ENCODE data around the gene ZNF580.

The ZNF580 gene

DNA sequence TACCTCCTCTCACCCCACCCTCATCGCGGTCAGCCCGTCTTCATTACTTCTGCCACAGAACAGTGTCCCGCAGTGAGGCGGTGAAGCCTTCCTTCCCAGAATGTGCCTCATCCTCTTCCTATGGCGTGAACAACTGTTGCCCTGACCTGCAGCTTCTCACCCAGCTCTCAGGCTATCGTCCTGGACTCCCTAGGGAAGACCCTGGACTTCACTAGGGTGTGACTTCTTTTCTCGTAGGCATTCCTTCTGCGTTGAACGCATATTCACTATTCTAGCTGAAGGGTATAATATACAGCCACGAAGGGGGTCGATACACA lies 34.4 kb upstream of the ZNF580 start:
- Histone ChIP-seq H3K27ac (ENCODE audit: insufficient read depth, low read depth, low read length, poor library complexity, severe bottlenecking) (no peak overlapping the region), H3K4me1 (ENCODE audit: control insufficient read depth, insufficient read depth, low read length) (peaks cover 6% of the 10 kb centered on the region)

DNA sequence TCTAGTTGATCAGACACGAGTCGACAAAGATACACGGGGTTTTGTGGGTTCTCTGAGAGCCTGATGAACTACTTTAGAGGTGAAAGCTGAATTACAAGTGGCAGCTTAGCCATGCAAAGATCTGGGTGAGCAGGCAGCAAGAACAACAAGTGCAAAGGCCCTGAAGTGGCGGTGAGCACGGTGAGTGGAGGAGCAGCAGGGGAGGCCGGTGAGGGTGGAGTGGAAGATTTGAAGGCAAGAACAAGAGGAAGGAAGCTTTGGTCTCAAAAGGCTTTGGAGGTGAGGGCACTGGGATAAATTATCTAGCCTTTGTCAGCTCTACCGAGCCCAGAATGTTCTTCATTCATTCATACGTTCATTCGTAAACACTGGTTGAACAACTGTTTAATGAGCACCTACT lies 34.0 kb upstream of the ZNF580 start:
- Histone ChIP-seq H3K27ac (ENCODE audit: insufficient read depth, low read depth, low read length, poor library complexity, severe bottlenecking) (no peak overlapping the region), H3K27me3 (ENCODE audit: control insufficient read depth, insufficient read depth, low read length, poor library complexity, severe bottlenecking) (no peaks in the 10 kb centered on the region), H3K4me3 (ENCODE audit: insufficient read depth, low read depth, low read length) (peak overlapping the region; percentile 87), H3K36me3 (ENCODE audit: control insufficient read depth, insufficient read depth, low read length) (peaks cover 6% of the 10 kb centered on the region), H3K4me1 (ENCODE audit: control insufficient read depth, insufficient read depth, low read length) (peaks cover 6% of the 10 kb centered on the region), H3K9me3 (ENCODE audit: control insufficient read depth, low read length) (no peaks in the 10 kb centered on the region)
- 90 to 93% methylated on average over 9 of the region's 9 CpGs for WGBS, 2 experiments

More for the DNA sequence above, 34.4 kb upstream of the ZNF580 start:
- Histone ChIP-seq H3K36me3 (ENCODE audit: control insufficient read depth, insufficient read depth, low read length) (peaks cover 6% of the 10 kb centered on the region), H3K9me3 (ENCODE audit: control insufficient read depth, low read length) (no peaks in the 10 kb centered on the region), H3K4me3 (ENCODE audit: insufficient read depth, low read depth, low read length) (peak overlapping the region; percentile 87), H3K27me3 (ENCODE audit: control insufficient read depth, insufficient read depth, low read length, poor library complexity, severe bottlenecking) (no peaks in the 10 kb centered on the region)
- 35 to 41% methylated on average over 12 of the region's 12 CpGs for WGBS, 2 experiments

DNA sequence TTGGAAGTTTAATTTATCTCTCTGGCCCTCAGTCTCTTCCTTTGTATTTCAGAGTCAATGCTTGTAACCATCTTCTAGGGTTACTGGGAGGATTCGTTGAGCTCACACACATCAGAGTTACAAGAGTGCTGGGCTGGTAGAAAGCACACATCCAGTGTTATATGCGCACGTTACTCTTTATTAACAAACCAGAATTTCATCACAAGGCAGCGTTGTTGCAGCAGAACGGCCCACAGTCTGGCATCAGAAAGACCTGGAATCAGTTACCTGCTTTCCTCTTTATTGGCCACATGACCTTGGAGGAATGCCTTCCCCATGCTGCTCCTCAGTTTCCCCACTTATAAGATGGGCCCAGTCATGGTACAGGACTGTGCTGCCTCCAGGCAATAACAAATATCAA lies 31.5 kb upstream of the ZNF580 start:
- WGBS, 2 experiments, result 95% methylated on average over 5 of the region's 5 CpGs
- Histone ChIP-seq H3K36me3 (ENCODE audit: control insufficient read depth, insufficient read depth, low read length) (peaks cover 11% of the 10 kb centered on the region), H3K9me3 (ENCODE audit: control insufficient read depth, low read length) (no peaks in the 10 kb centered on the region)

DNA sequence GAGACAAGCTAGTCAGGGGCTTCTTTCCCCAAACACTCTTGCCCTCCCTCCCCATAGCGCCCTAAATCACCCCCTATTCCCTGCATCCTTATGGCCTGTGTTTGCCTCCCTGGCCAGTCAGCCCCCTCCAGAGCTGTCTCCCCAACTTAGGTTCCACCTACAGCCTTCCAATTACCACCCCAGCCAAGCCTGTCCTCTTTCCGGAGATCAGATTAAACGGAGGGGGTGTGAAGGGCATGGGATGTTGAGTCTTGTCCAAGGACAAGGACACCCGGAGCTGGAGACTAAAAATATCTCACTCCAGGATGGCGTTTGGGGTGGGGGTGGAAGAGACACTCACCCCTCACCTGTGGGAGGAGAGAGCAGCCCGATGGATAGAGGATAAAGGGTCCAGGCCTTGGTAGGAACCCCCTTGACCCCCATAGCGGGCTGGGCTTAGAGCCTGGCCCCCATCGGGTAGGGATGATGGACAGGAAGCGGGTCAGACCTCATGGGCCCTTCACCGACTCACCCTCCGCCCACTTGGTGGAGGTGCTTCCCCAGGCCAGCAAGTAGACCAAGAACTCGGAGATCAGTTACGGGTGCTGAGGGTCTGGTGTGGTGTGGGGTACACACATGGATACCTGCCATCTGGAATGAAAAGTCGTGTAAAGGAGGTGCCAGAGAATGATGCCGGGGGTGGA lies 29.4 kb upstream of the ZNF580 start:
- H3K9me3 ChIP-seq (ENCODE audit: control insufficient read depth, low read length), result no peaks in the 10 kb centered on the region
- H3K4me1 ChIP-seq (ENCODE audit: control insufficient read depth, insufficient read depth, low read length), result peaks cover 4% of the 10 kb centered on the region
- no peaks in the 10 kb centered on the region for H3K27me3 ChIP-seq (ENCODE audit: control insufficient read depth, insufficient read depth, low read length, poor library complexity, severe bottlenecking)
- H3K36me3 ChIP-seq (ENCODE audit: control insufficient read depth, insufficient read depth, low read length), result peaks cover 16% of the 10 kb centered on the region
- no peak overlapping the region for H3K27ac ChIP-seq (ENCODE audit: insufficient read depth, low read depth, low read length, poor library complexity, severe bottlenecking)
- WGBS, 2 experiments, result 95 to 96% methylated on average over 15 of the region's 15 CpGs
- no peak overlapping the region for H3K4me3 ChIP-seq (ENCODE audit: insufficient read depth, low read depth, low read length)

More for the DNA sequence above, 31.5 kb upstream of the ZNF580 start:
- H3K4me3 ChIP-seq (ENCODE audit: insufficient read depth, low read depth, low read length), result no peak overlapping the region
- H3K27me3 ChIP-seq (ENCODE audit: control insufficient read depth, insufficient read depth, low read length, poor library complexity, severe bottlenecking), result no peaks in the 10 kb centered on the region
- H3K4me1 ChIP-seq (ENCODE audit: control insufficient read depth, insufficient read depth, low read length), result peaks cover 6% of the 10 kb centered on the region
- no peak overlapping the region for H3K27ac ChIP-seq (ENCODE audit: insufficient read depth, low read depth, low read length, poor library complexity, severe bottlenecking)

DNA sequence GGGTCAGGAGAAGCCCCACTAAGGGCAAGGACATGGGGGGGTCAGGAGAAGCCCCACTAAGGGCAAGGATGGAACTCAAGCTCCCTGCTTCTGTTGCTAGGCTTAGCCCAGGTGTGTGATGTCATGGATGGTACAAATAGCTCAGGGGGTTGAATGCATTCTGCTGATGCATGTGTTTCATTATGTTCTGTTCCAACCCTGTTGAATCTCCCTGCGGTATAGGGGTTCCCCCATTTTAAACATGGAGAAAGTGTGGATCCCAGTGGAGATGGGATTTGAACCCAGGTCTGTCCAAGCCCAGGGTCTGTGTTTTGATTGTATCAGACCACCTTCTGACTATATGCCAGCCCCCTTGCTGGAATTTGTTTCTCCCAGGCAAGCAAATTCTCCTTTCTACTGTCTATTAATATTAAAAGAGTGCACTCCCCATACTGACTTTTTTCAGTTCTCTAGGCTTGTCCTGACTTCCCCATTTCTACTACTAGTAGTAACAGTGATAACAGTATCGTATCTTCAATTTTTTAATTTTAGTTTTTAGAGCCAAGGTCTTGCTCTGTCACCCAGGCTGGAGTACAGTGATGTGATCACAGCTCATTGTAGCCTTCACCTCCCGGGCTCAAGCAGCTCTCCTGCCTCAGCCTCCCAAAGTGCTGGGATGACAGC lies 28.7 kb upstream of the ZNF580 start:
- H3K9me3 ChIP-seq (ENCODE audit: control insufficient read depth, low read length), result no peaks in the 10 kb centered on the region
- 96 to 98% methylated on average over 3 of the region's 3 CpGs for whole genome bisulfite sequencing, 2 experiments
- H3K27me3 ChIP-seq (ENCODE audit: control insufficient read depth, insufficient read depth, low read length, poor library complexity, severe bottlenecking), result no peaks in the 10 kb centered on the region
- H3K4me3 ChIP-seq (ENCODE audit: insufficient read depth, low read depth, low read length), result no peak overlapping the region
- peaks cover 16% of the 10 kb centered on the region for H3K36me3 ChIP-seq (ENCODE audit: control insufficient read depth, insufficient read depth, low read length)
- no peak overlapping the region for H3K27ac ChIP-seq (ENCODE audit: insufficient read depth, low read depth, low read length, poor library complexity, severe bottlenecking)
- no peaks in the 10 kb centered on the region for H3K4me1 ChIP-seq (ENCODE audit: control insufficient read depth, insufficient read depth, low read length)

DNA sequence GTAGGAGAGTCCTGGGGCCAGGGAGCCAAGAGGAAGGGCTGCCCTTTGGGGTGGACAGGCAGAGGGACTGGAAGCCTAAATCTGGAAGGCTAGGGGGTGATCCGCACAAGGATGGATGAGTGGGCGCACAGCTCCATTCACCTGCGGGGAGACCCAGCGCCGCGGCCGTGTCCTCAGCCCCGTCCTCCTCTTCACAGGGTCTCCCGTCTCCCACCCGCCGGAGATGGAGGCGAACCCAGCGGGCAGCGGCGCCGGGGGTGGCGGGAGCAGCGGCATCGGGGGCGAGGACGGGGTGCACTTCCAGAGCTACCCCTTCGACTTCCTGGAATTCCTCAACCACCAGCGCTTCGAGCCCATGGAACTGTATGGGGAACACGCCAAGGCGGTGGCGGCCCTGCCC lies 27.4 kb upstream of the ZNF580 start:
- no peak overlapping the region for H3K4me3 ChIP-seq (ENCODE audit: insufficient read depth, low read depth, low read length)
- H3K27me3 ChIP-seq (ENCODE audit: control insufficient read depth, insufficient read depth, low read length, poor library complexity, severe bottlenecking), result no peaks in the 10 kb centered on the region
- peaks cover 20% of the 10 kb centered on the region for H3K36me3 ChIP-seq (ENCODE audit: control insufficient read depth, insufficient read depth, low read length)
- no peak overlapping the region for H3K27ac ChIP-seq (ENCODE audit: insufficient read depth, low read depth, low read length, poor library complexity, severe bottlenecking)
- no peaks in the 10 kb centered on the region for H3K9me3 ChIP-seq (ENCODE audit: control insufficient read depth, low read length)
- no peaks in the 10 kb centered on the region for H3K4me1 ChIP-seq (ENCODE audit: control insufficient read depth, insufficient read depth, low read length)
- 96 to 97% methylated on average over 27 of the region's 27 CpGs for WGBS, 2 experiments

DNA sequence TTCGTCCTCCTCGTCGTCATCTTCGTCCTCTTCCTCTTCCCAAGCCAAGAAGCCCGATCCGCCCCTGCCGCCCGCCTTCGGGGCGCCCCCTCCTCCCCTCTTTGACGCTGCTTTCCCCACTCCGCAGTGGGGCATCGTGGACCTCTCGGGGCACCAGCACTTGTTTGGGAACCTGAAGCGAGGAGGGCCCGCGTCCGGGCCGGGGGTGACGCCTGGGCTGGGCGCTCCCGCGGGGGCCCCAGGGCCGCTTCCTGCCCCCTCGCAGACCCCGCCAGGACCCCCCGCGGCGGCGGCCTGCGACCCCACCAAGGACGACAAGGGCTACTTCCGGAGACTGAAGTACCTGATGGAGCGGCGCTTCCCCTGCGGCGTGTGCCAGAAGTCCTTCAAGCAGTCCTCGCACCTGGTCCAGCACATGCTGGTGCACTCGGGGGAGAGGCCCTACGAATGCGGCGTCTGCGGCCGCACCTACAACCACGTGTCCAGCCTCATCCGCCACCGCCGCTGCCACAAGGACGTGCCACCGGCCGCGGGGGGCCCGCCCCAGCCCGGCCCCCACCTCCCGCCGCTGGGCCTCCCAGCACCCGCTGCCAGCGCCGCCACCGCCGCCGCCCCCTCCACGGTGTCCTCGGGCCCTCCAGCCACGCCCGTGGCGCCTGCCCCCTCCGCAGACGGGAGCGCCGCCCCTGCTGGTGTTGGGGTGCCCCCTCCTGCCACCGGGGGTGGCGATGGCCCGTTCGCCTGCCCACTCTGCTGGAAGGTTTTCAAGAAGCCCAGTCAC lies 26.7 kb upstream of the ZNF580 start:
- H3K4me1 ChIP-seq (ENCODE audit: control insufficient read depth, insufficient read depth, low read length), result no peaks in the 10 kb centered on the region
- 96% methylated on average over 75 of the region's 75 CpGs for WGBS, 2 experiments
- no peak overlapping the region for H3K4me3 ChIP-seq (ENCODE audit: insufficient read depth, low read depth, low read length)
- no peaks in the 10 kb centered on the region for H3K9me3 ChIP-seq (ENCODE audit: control insufficient read depth, low read length)
- H3K36me3 ChIP-seq (ENCODE audit: control insufficient read depth, insufficient read depth, low read length), result peaks cover 18% of the 10 kb centered on the region
- H3K27ac ChIP-seq (ENCODE audit: insufficient read depth, low read depth, low read length, poor library complexity, severe bottlenecking), result no peak overlapping the region
- H3K27me3 ChIP-seq (ENCODE audit: control insufficient read depth, insufficient read depth, low read length, poor library complexity, severe bottlenecking), result no peaks in the 10 kb centered on the region

DNA sequence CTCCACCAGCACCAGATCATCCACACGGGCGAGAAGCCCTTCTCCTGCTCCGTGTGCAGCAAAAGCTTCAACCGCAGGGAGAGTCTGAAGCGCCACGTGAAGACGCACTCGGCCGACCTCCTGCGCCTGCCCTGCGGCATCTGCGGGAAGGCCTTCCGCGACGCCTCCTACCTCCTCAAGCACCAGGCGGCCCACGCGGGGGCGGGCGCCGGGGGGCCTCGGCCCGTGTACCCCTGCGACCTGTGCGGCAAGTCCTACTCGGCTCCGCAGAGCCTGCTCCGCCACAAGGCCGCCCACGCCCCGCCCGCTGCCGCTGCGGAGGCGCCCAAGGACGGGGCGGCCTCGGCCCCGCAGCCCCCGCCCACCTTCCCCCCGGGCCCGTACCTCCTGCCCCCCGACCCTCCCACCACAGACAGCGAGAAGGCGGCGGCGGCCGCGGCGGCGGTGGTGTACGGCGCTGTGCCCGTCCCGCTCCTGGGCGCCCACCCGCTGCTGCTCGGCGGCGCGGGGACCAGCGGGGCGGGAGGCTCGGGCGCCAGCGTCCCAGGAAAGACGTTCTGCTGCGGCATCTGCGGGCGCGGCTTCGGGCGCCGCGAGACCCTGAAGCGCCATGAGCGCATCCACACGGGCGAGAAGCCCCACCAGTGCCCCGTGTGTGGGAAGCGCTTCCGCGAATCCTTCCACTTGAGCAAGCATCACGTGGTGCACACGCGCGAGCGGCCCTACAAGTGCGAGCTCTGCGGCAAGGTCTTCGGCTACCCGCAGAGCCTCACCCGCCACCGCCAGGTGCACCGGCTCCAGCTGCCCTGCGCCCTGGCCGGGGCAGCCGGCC lies 25.9 kb upstream of the ZNF580 start:
- H3K9me3 ChIP-seq (ENCODE audit: control insufficient read depth, low read length), result no peaks in the 10 kb centered on the region
- 96 to 97% methylated on average over 95 to 98 of the region's 98 CpGs for WGBS, 2 experiments
- no peaks in the 10 kb centered on the region for H3K27me3 ChIP-seq (ENCODE audit: control insufficient read depth, insufficient read depth, low read length, poor library complexity, severe bottlenecking)
- H3K4me1 ChIP-seq (ENCODE audit: control insufficient read depth, insufficient read depth, low read length), result no peaks in the 10 kb centered on the region
- H3K4me3 ChIP-seq (ENCODE audit: insufficient read depth, low read depth, low read length), result no peak overlapping the region
- peaks cover 14% of the 10 kb centered on the region for H3K36me3 ChIP-seq (ENCODE audit: control insufficient read depth, insufficient read depth, low read length)
- H3K27ac ChIP-seq (ENCODE audit: insufficient read depth, low read depth, low read length, poor library complexity, severe bottlenecking), result no peak overlapping the region

DNA sequence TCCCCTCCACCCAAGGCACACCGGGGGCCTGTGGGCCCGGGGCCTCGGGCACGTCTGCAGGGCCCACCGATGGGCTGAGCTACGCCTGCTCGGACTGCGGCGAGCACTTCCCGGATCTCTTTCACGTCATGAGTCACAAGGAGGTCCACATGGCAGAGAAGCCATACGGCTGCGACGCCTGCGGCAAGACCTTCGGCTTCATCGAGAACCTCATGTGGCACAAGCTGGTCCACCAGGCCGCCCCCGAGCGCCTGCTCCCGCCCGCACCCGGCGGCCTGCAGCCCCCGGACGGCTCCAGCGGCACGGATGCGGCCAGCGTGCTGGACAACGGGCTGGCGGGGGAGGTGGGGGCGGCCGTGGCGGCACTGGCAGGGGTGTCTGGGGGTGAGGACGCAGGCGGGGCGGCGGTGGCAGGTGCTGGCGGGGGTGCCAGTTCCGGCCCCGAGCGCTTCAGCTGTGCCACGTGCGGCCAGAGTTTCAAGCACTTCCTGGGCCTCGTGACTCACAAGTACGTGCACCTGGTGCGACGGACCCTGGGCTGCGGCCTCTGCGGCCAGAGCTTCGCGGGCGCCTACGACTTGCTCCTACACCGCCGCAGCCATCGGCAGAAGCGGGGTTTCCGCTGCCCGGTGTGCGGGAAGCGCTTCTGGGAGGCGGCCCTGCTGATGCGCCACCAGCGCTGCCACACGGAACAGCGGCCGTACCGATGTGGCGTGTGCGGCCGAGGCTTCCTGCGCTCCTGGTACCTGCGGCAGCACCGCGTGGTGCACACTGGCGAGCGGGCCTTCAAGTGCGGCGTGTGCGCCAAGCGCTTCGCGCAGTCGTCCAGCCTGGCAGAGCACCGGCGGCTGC lies 25.0 kb upstream of the ZNF580 start:
- no peaks in the 10 kb centered on the region for H3K27me3 ChIP-seq (ENCODE audit: control insufficient read depth, insufficient read depth, low read length, poor library complexity, severe bottlenecking)
- no peaks in the 10 kb centered on the region for H3K4me1 ChIP-seq (ENCODE audit: control insufficient read depth, insufficient read depth, low read length)
- H3K27ac ChIP-seq (ENCODE audit: insufficient read depth, low read depth, low read length, poor library complexity, severe bottlenecking), result no peak overlapping the region
- peaks cover 16% of the 10 kb centered on the region for H3K36me3 ChIP-seq (ENCODE audit: control insufficient read depth, insufficient read depth, low read length)
- no peaks in the 10 kb centered on the region for H3K9me3 ChIP-seq (ENCODE audit: control insufficient read depth, low read length)
- WGBS, 2 experiments, result 97% methylated on average over 88 of the region's 88 CpGs
- no peak overlapping the region for H3K4me3 ChIP-seq (ENCODE audit: insufficient read depth, low read depth, low read length)

Data from ectodermal cell (in vitro differentiated cells).